Loucy (cell line): Measurements from ENCODE around the gene LTBP1.

Experiments
- EZH2phosphoT487 ChIP-seq: fragments of 200-600 bp; IDR thresholded peaks from 2 replicates; pipeline ENCODE4 v1.6.1; 2018; ENCODE audit warnings: antibody characterized with exemption, mild to moderate bottlenecking, moderate library complexity, borderline replicate concordance
- TF ChIP-seq, protein P1 (sequence below): fragments of 200-600 bp; sonication (generic); conservative IDR thresholded peaks from 2 replicates; pipeline ENCODE4 v1.5.1; 2014; ENCODE audit warnings: mild to moderate bottlenecking, antibody characterized with exemption, low read length

DNA sequence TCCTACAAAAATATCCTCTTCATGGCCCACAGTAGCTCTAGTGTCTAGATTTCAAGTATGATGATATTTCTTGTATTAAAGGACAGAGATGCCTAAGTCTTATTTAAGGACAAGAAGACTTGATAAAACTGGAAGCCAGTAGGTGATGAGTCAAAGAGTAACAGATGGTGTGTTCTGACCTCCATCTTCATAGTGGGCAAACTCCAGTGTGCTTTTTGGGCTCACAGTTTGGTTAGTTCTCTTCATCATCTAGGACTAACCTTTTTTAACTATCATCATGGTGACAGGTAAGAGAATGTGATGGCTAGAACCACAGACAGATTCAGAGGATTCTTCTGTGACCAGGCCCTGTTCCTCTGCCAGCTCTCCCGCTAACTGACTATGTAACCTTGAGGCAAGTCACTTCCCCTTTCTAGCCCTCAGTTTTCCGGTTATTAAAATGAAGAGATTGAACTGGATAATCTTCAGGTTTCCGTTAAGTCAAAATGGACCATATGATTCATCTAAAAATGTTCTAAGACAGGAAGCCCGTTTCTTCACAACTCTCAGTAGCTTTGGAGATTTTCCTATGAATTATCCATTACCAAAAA is 389.4 kb downstream of the LTBP1 start:
- TF ChIP-seq, protein P1, sequence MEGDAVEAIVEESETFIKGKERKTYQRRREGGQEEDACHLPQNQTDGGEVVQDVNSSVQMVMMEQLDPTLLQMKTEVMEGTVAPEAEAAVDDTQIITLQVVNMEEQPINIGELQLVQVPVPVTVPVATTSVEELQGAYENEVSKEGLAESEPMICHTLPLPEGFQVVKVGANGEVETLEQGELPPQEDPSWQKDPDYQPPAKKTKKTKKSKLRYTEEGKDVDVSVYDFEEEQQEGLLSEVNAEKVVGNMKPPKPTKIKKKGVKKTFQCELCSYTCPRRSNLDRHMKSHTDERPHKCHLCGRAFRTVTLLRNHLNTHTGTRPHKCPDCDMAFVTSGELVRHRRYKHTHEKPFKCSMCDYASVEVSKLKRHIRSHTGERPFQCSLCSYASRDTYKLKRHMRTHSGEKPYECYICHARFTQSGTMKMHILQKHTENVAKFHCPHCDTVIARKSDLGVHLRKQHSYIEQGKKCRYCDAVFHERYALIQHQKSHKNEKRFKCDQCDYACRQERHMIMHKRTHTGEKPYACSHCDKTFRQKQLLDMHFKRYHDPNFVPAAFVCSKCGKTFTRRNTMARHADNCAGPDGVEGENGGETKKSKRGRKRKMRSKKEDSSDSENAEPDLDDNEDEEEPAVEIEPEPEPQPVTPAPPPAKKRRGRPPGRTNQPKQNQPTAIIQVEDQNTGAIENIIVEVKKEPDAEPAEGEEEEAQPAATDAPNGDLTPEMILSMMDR: no peak
- TF ChIP-seq EZH2phosphoT487: no peak
